Gastroesophageal sphincter (tissue), 4 donors: ENCODE results near the gene PPIL4. TPM values are rescaled to one million over a fixed set of nuclear protein-coding genes. Genes with fewer than 3 reads are reported as not detected.

Source experiments
- ATAC-seq: fragments of 150-250 bp; one replicate; pipeline ENCODE4 v1.9.1; 2016; ENCODE audit warnings: mild to moderate bottlenecking, moderate library complexity
- H3K27ac ChIP-seq, 4 donors: fragments of 200-600 bp; sonication (generic) in 3 of 4; 1 replicate in 3 of 4; 2 replicates in 1 of 4; pipeline ENCODE4 v1.5.1; 2016 to 2019
- H3K27me3 ChIP-seq: fragments of 200-600 bp; sonication (generic); one replicate; pipeline ENCODE4 v1.5.1; 2019
- H3K36me3 ChIP-seq, 2 donors: fragments of 200-600 bp; sonication (generic); one replicate each; pipeline ENCODE4 v1.5.1; 2019; ENCODE audit warnings: control low read depth in 1 of 2
- H3K4me1 ChIP-seq, 3 donors: fragments of 200-600 bp; sonication (generic); 1 replicate in 2 of 3; 2 replicates in 1 of 3; pipeline ENCODE4 v1.5.1; 2016 to 2019; ENCODE audit warnings: control low read depth in 2 of 3
- H3K4me3 ChIP-seq, 2 donors: fragments of 200-600 bp; sonication (generic); one replicate each; pipeline ENCODE4 v1.5.1; 2019; ENCODE audit warnings: mild to moderate bottlenecking in 1 of 2, moderate library complexity in 1 of 2
- H3K9me3 ChIP-seq, 3 donors: fragments of 200-600 bp; sonication (generic); one replicate each; pipeline ENCODE4 v1.5.1; 2017 to 2019; ENCODE audit warnings: control low read depth in 2 of 3
- CTCF ChIP-seq, 4 experiments: fragments of 200-600 bp in 2 of 4; fragments of 450-650 bp in 2 of 4; sonication (generic) in 1 of 4; IDR thresholded peaks; one replicate each; pipeline ENCODE4 v1.5.1; 2017 to 2019; ENCODE audit warnings: antibody characterized with exemption in 4 of 4, mild to moderate bottlenecking in 2 of 4, moderate library complexity in 2 of 4
- EP300 ChIP-seq: sonication (generic); formaldehyde crosslinking; IDR thresholded peaks from one replicate; pipeline ENCODE4 v1.6.1; 2017; ENCODE audit warnings: antibody characterized with exemption, mild to moderate bottlenecking
- POLR2A ChIP-seq, 2 donors: fragments of 450-650 bp; IDR thresholded peaks; one replicate each; pipeline ENCODE4 v1.6.1; 2017; ENCODE audit warnings: antibody characterized with exemption in 2 of 2, mild to moderate bottlenecking in 2 of 2, moderate library complexity in 1 of 2
- POLR2AphosphoS5 ChIP-seq: sonication (generic); formaldehyde crosslinking; IDR thresholded peaks from one replicate; pipeline ENCODE4 v1.6.1; 2017; ENCODE audit warnings: antibody characterized with exemption
- WGBS, 2 donors: methylation state at CpG; one replicate each; pipeline ENCODE4 v1.1.5; 2018; ENCODE audit warnings: low coverage in 1 of 2; 5-methylcytosine and 5-hydroxymethylcytosine counted together
- total RNA-seq, 4 donors: library from RNA; depleted of rRNA; stranded (reverse); fragments of >200 nt; gene quantifications; one replicate each; pipeline ENCODE4 v1.1.0, GENCODE V29; 2016

The PPIL4 gene
- total RNA-seq, 4 donors from 2014 or later = 23.5 to 47.2 (median 39.3) TPM

DNA sequence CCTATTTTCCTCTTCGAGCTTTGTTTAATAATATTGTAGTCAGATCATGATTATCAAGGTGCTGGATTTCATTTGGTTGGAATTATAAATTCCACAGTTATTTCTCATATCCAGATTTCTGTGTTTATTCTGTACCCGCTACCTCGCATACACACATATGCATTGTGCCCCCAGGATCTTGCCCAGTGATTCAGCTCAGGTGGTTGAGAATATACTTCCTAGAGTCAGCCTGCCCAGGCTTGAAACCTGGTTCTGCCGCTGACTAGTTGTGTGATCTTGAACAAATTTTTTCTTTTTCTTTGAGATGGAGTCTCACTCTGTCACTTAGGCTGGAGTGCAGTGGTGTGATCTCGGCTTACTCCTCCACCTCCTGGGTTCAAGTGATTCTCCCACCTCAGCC is 35.0 kb upstream of the PPIL4 start:
- no peak for TF ChIP-seq CTCF (IDR thresholded peaks at IDR 0.05)
- no peak for TF ChIP-seq POLR2A (IDR thresholded peaks at IDR 0.05)
- TF ChIP-seq EP300 = no peak
- TF ChIP-seq POLR2AphosphoS5 = no peak
- no peak overlapping the region for H3K27ac ChIP-seq
- WGBS, 2 donors = 92 to 100% methylated on average over 2 to 5 of the region's 5 CpGs
- H3K9me3 ChIP-seq = no peaks in the 10 kb centered on the region
- no peaks in the 10 kb centered on the region for H3K27me3 ChIP-seq
- no peaks in the 10 kb centered on the region for H3K4me1 ChIP-seq
- no peak overlapping the region for H3K4me3 ChIP-seq
- peaks cover 5 to 92% of the 10 kb centered on the region in 2 donors for H3K36me3 ChIP-seq
- ATAC-seq = no peak

DNA sequence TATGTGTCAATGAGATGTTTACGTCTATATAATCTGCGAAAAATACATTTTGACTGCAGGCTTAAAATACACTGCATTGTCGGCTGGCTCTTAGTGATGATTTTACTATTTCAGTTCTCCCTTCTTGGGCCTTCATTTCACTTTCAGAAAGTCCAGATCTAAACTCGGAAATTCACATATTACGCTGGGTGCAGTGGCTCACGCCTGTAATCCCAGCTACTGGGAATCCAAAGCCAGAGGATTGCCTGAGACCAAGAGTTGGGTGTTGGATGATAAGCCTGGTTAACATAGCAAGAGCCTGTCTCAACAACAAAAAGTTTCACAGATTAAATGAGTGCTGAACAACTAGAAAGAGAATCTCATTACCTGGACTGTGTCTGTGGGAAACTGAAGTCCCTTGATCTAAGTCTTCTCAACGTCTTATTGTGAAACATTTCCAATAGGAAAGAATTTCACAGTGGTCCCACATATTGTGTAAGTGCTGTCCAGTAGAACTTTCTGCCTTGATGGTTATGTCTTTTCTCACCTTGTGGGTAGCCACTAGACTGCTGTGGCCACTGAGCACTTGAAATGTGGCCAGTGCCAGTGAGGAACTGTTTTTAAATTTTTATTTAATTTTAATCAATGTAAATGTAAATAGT is 22.2 kb upstream of the PPIL4 start:
- H3K4me1 ChIP-seq = peaks cover 0 to 33% (median 0%) of the 10 kb centered on the region in 3 donors
- no peak for TF ChIP-seq EP300
- no peak for TF ChIP-seq POLR2AphosphoS5
- TF ChIP-seq CTCF (IDR thresholded peaks at IDR 0.05) = no peak
- no peak for TF ChIP-seq POLR2A (IDR thresholded peaks at IDR 0.05)
- H3K9me3 ChIP-seq = no peaks in the 10 kb centered on the region
- 86% methylated on average over 6 to 7 of the region's 7 CpGs for WGBS, 2 donors
- H3K27ac ChIP-seq = no peak overlapping the region
- ATAC-seq = no peak
- H3K4me3 ChIP-seq = no peak overlapping the region
- peaks cover 0 to 7% of the 10 kb centered on the region in 2 donors for H3K36me3 ChIP-seq
- H3K27me3 ChIP-seq = no peaks in the 10 kb centered on the region

DNA sequence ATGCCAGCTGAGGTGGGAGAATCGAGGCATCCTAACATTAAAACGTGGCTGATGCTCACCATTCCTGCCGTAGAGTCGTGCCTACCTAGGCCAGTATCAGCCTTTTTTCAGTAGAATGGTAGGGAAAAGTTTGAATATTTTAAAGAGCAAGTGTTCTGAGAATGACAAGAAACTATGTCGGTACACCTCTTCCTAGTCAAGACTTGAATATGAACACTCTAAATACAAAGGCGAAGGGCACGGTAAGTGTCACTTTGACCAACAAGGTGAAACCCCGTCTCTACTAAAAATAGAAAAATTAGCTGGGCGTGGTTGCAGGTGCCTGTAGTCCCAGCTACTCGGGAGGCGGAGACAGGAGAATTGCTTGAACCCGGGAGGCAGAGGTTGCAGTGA is 21.3 kb upstream of the PPIL4 start:
- no peak for ATAC-seq
- H3K4me1 ChIP-seq = peaks cover 0 to 33% (median 0%) of the 10 kb centered on the region in 3 donors
- peak overlapping the region; percentile 84 to 95 for H3K4me3 ChIP-seq
- no peaks in the 10 kb centered on the region for H3K9me3 ChIP-seq
- 34 to 64% methylated on average over 8 to 11 of the region's 12 CpGs for WGBS, 2 donors
- no peak for TF ChIP-seq POLR2AphosphoS5
- no peak for TF ChIP-seq EP300
- TF ChIP-seq CTCF (IDR thresholded peaks at IDR 0.05) = no peak
- no peak for TF ChIP-seq POLR2A (IDR thresholded peaks at IDR 0.05)
- no peaks in the 10 kb centered on the region for H3K36me3 ChIP-seq
- H3K27ac ChIP-seq = peak overlapping the region in 3 of 4 donors; percentile 90 to 96 (median 95)
- H3K27me3 ChIP-seq = no peaks in the 10 kb centered on the region

DNA sequence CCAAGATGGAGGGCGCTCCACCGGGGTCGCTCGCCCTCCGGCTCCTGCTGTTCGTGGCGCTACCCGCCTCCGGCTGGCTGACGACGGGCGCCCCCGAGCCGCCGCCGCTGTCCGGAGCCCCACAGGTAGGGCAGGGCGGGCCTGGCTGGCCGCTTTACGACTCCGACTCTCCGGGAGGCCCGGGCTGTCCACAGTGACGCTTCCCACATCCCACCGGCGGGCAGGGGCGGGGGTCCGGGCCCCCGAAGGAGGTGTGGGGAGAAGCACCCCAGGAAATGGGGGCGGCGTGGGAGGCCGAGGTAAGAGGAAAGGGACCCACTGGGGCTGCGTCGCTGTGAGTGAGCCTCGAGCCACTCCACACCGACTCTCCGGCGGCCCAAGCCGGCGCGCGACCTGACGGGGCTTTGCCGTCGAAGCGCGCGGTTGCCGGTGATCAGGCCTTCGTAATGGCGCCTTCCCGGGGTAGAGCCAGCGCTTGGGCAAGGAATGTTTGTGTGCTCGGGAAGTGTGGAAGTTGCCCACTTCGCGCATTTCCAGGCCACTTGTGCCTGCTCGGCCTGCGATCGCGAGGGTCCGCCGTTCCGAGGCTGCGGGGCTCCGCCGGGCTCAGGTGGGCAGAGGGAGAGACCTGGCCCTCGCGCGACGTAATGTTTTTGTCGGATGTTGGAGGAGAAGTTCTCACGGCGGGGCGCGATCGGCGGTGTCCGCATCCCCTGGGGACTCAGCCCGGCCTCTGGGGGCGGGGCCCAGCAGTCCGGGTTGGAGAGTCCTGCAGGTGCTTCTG is 20.8 kb upstream of the PPIL4 start:
- H3K27ac ChIP-seq = peak overlapping the region; percentile 88 to 96 (median 92)
- no peaks in the 10 kb centered on the region for H3K27me3 ChIP-seq
- H3K9me3 ChIP-seq = no peaks in the 10 kb centered on the region
- WGBS, 2 donors = 0% methylated on average over 1 of the region's 81 CpGs; no CpG with 5 or more reads in 1 of the 2 donors
- peak; percentile 49 for ATAC-seq
- peaks cover 0 to 33% (median 0%) of the 10 kb centered on the region in 3 donors for H3K4me1 ChIP-seq
- peak overlapping the region; percentile 84 to 95 for H3K4me3 ChIP-seq
- H3K36me3 ChIP-seq = no peaks in the 10 kb centered on the region
- TF ChIP-seq POLR2A (IDR thresholded peaks at IDR 0.05) = peak; percentile 33 to 51
- no peak for TF ChIP-seq POLR2AphosphoS5
- TF ChIP-seq EP300 = no peak
- peak in 1 of 4 experiments; percentile 10 for TF ChIP-seq CTCF (IDR thresholded peaks at IDR 0.05)
